K562 (cell line): ENCODE results near the gene OSBPL7. TPM values are rescaled to one million over a fixed set of nuclear protein-coding genes. Genes with fewer than 3 reads are reported as not detected.

Source experiments
- ATAC-seq: fragments of 200-7000 bp; cut with Tn5 transposase; 3 replicates; pipeline ENCODE4 v1.9.1; 2020; ENCODE audit warnings: moderate library complexity
- BruUV-seq: library from RNA; stranded (reverse); fragments of 400-500 nt; replicated peaks from 2 replicates; lab custom pipeline; 2021; lab: Mats Ljungman, UMichigan
- CTCF ChIA-PET: fragments of 300-600 bp; formaldehyde crosslinking; extraction: SDS; loops from one replicate; lab custom pipeline; 2021; ENCODE audit warnings: low intra/inter-chr PET ratio; lab: Yijun Ruan, JAX
- POLR2A ChIA-PET: fragments of 300-600, 350-650 bp; sonication (Branson Sonifier 250); formaldehyde crosslinking; extraction: SDS; loops from one replicate; lab custom pipeline; 2021; ENCODE audit warnings: antibody characterized with exemption, inconsistent platforms; lab: Yijun Ruan, JAX
- DNase-seq, 4 experiments: peaks; one replicate each; pipeline versions ENCODE4 v3.0.0 to v3.0.0-alpha.2; 2011 to 2018; ENCODE audit warnings: low spot score in 3 of 4, mixed read lengths in 3 of 4; ENCODE audit errors: extremely low read depth in 1 of 4
- FAIRE-seq: peaks from 2 replicates; lab custom pipeline; 2011; peaks lifted over from hg19 to GRCh38; lab: Jason Lieb, UNC
- H2AFZ ChIP-seq: 2 replicates; pipeline ENCODE4 v1.6.0; 2011; ENCODE audit warnings: low read depth, low read length, control low read depth, inconsistent platforms
- H3K27ac ChIP-seq: fragments of 200-600 bp; 3 replicates; pipeline ENCODE4 v1.8.0; 2011; ENCODE audit warnings: low read depth, mild to moderate bottlenecking, control low read depth, inconsistent platforms, low read length, moderate library complexity, mixed read lengths; ENCODE audit errors: extremely low read depth
- H3K27me3 ChIP-seq, 2 experiments: fragments of 300-600 bp in 1 of 2; 2 replicates in 1 of 2; 3 replicates in 1 of 2; pipeline versions ENCODE4 v1.6.0 to v1.8.0; 2011; ENCODE audit warnings: inconsistent platforms in 2 of 2, low read length in 2 of 2, mild to moderate bottlenecking in 1 of 2, mixed read lengths in 1 of 2, moderate library complexity in 1 of 2; ENCODE audit not compliant: control insufficient read depth in 2 of 2, insufficient read depth in 2 of 2
- H3K36me3 ChIP-seq: fragments of 300-600 bp; 3 replicates; pipeline ENCODE4 v1.8.0; 2011; ENCODE audit warnings: mild to moderate bottlenecking, low read length, inconsistent platforms; ENCODE audit not compliant: control insufficient read depth, insufficient read depth
- H3K4me1 ChIP-seq, 2 experiments: fragments of 200-600 bp in 1 of 2; replicated peaks in 1 of 2; 2 replicates in 1 of 2; 3 replicates in 1 of 2; pipeline versions ENCODE4 v1.5.1 to v1.8.0; 2011; ENCODE audit warnings: inconsistent platforms in 2 of 2, low read length in 2 of 2, mild to moderate bottlenecking in 1 of 2, mixed read lengths in 1 of 2, moderate library complexity in 1 of 2; ENCODE audit not compliant: control insufficient read depth in 2 of 2, insufficient read depth in 2 of 2
- H3K4me2 ChIP-seq: 2 replicates; pipeline ENCODE4 v1.6.1; 2011; ENCODE audit warnings: low read length, control low read depth, inconsistent platforms, mixed read lengths; ENCODE audit not compliant: insufficient read depth
- H3K4me3 ChIP-seq: fragments of 200-600 bp; sonication (generic), shearing (Covaris generic); 2 replicates; pipeline ENCODE4 v1.5.1; 2016; ENCODE audit warnings: control low read depth, inconsistent platforms
- H3K79me2 ChIP-seq: fragments of 200-600 bp; 3 replicates; pipeline ENCODE4 v1.8.0; 2011; ENCODE audit warnings: low read length, inconsistent platforms; ENCODE audit not compliant: control insufficient read depth, insufficient read depth
- H3K9ac ChIP-seq, 2 experiments: 2 replicates each; pipeline versions ENCODE4 v1.6.0 to v1.6.1; 2011; ENCODE audit warnings: low read depth in 2 of 2, low read length in 2 of 2, control low read depth in 1 of 2, inconsistent platforms in 1 of 2, mild to moderate bottlenecking in 1 of 2, mixed read lengths in 1 of 2; ENCODE audit not compliant: insufficient read depth in 1 of 2
- H3K9me1 ChIP-seq: one replicate; pipeline ENCODE4 v1.6.0; 2011; ENCODE audit warnings: inconsistent platforms, mild to moderate bottlenecking, low read length, moderate library complexity; ENCODE audit not compliant: control insufficient read depth, insufficient read depth
- H3K9me3 ChIP-seq: replicated peaks from 2 replicates; pipeline ENCODE4 v1.5.1; 2011; ENCODE audit warnings: low read depth, low read length, inconsistent platforms; ENCODE audit not compliant: control insufficient read depth, insufficient read depth
- H4K20me1 ChIP-seq: replicated peaks from 2 replicates; pipeline ENCODE4 v1.6.1; 2011; ENCODE audit warnings: low read length, inconsistent platforms, mixed read lengths; ENCODE audit not compliant: control insufficient read depth, insufficient read depth
- CREB1 ChIP-seq, 2 experiments: sonication (generic) in 1 of 2; formaldehyde crosslinking in 1 of 2; IDR thresholded peaks; 2 replicates each; pipeline versions ENCODE4 v1.6.1 to v1.8.0; 2012 to 2022; ENCODE audit warnings: inconsistent platforms in 1 of 2, mild to moderate bottlenecking in 1 of 2, missing genetic modification reagents in 1 of 2, moderate library complexity in 1 of 2
- EGR1 ChIP-seq: fragments of 450-650 bp; conservative IDR thresholded peaks from 2 replicates; pipeline ENCODE4 v1.6.1; 2017; ENCODE audit warnings: mild to moderate bottlenecking
- HMGN3 ChIP-seq: IDR thresholded peaks from 2 replicates; pipeline ENCODE4 v1.6.1; 2011; ENCODE audit warnings: borderline replicate concordance, low read depth, mild to moderate bottlenecking, mixed read lengths, low read length; ENCODE audit not compliant: insufficient read length; ENCODE audit errors: extremely low read depth
- NFRKB ChIP-seq: fragments of 450-650 bp; IDR thresholded peaks from 2 replicates; pipeline ENCODE4 v1.6.1; 2016; ENCODE audit warnings: low read depth
- NUFIP1 ChIP-seq: fragments of 450-650 bp; IDR thresholded peaks from 2 replicates; pipeline ENCODE4 v1.6.1; 2018; ENCODE audit not compliant: partially characterized antibody
- SAFB ChIP-seq: fragments of 200-400 bp; formaldehyde crosslinking; IDR thresholded peaks from 2 replicates; pipeline ENCODE4 v1.6.1; 2017; ENCODE audit warnings: low read depth, low read length, borderline replicate concordance
- TAF7 ChIP-seq: fragments of 450-650 bp; IDR thresholded peaks from 2 replicates; pipeline ENCODE4 v1.6.1; 2016; ENCODE audit warnings: missing genetic modification characterization, missing compliant biosample characterization
- TSC22D4 ChIP-seq: fragments of 450-650 bp; IDR thresholded peaks from 2 replicates; pipeline ENCODE4 v1.6.1; 2016; ENCODE audit warnings: missing genetic modification characterization, missing biosample characterization, control low read depth
- WGBS: fragments of 100-300 bp; shearing (Covaris generic); methylation state at CpG from one replicate; pipeline ENCODE4 v1.1.6; 2016; ENCODE audit warnings: low coverage, mixed read lengths; ENCODE audit not compliant: insufficient coverage; ENCODE audit errors: missing lambda C conversion rate; 5-methylcytosine and 5-hydroxymethylcytosine counted together
- in situ Hi-C: fragments of 300-500 bp; cut with MboI; formaldehyde crosslinking; loops from 4 replicates; pipeline ENCODE4 v1.15.0; 2018; ENCODE audit warnings: inconsistent platforms, mixed read lengths
- intact Hi-C: fragments of 100-400 bp; cut with micrococcal nuclease; formaldehyde crosslinking; loops from 2 replicates; pipeline ENCODE4 v1.14.2; 2022
- polyA plus RNA-seq, 8 experiments: library from polyadenylated mRNA; depleted of rRNA in 4 of 8; stranded (reverse) in 5 of 8; unstranded in 3 of 8; fragments of >200 nt; fragmentation: Nextera tagmentation in 2 of 8; fragmentation: Illumina TruSeq in 1 of 8; extraction: Ambion mirVana in 2 of 8; extraction: Trizol in 1 of 8; gene quantifications; 2 replicates each; pipeline versions ENCODE4 v1.2.1 to v1.2.3, GENCODE V29; 2011 to 2014; ENCODE audit warnings: inconsistent platforms in 1 of 8, missing spikeins in 1 of 8
- total RNA-seq, 7 experiments: library from RNA; depleted of rRNA in 6 of 7; stranded (reverse); fragments of >200 nt in 6 of 7; fragmentation: Illumina TruSeq in 2 of 7; extraction: Trizol in 2 of 7; gene quantifications; 2 replicates each; pipeline versions ENCODE4 v1.2.1 to v1.2.3, GENCODE V29; 2011 to 2021; ENCODE audit warnings: low replicate concordance in 1 of 7
- TF ChIP-seq, protein P1 (sequence below): sonication (generic); formaldehyde crosslinking; IDR thresholded peaks from 2 replicates; pipeline ENCODE4 v1.8.0; 2023; ENCODE audit warnings: missing genetic modification reagents, mild to moderate bottlenecking, borderline replicate concordance
- TF ChIP-seq, protein P2 (sequence below): fragments of 250-450 bp; sonication (Bioruptor Pico); IDR thresholded peaks from 2 replicates; pipeline ENCODE4 v1.8.0; 2021; ENCODE audit warnings: borderline replicate concordance, mild to moderate bottlenecking, moderate library complexity; ENCODE audit not compliant: poor library complexity, severe bottlenecking
- TF ChIP-seq, protein P3 (sequence below), 2 experiments: fragments of 200-800 bp in 1 of 2; sonication (Bioruptor generic) in 1 of 2; sonication (generic) in 1 of 2; formaldehyde crosslinking in 1 of 2; IDR thresholded peaks in 1 of 2; conservative IDR thresholded peaks in 1 of 2; 2 replicates each; pipeline versions ENCODE4 v1.5.0 to v1.6.1; 2016 to 2020; ENCODE audit warnings: missing compliant biosample characterization in 1 of 2, missing genetic modification characterization in 1 of 2, missing genetic modification reagents in 1 of 2

Gene OSBPL7
- total and polyA plus RNA-seq, 9 of the 15 experiments (the other 6 are each of a cell fraction or from before 2014, with no cell fraction given) = 0.32 to 11.9 (median 5.8) TPM

DNA sequence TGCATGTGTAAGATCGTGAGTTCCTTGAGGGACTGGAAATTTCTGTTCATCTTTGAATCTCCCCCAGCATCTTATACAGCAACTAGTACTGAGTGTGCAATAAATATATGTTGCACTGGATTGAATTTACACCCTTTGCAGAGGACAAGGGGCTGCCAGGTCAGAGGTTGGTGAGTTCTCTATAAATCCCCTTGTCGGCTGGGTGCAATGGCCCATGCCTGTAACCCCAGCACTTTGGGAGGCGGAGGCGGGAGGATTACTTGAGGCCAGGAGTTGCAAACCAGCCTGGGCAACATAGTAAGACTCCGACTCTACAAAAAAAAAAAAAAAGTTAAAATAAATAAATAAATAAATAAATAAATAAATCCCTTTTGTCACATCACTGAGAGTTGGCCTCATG, 38.8 kb upstream of the OSBPL7 start:
- ATAC-seq = no peak
- CTCF ChIA-PET = no interaction called here
- Histone ChIP-seq H3K36me3 (no peaks in the 10 kb centered on the region), H2AFZ (no peak overlapping the region), H3K27me3 (no peaks in the 10 kb centered on the region), H3K4me3 (no peak overlapping the region), H3K79me2 (no peaks in the 10 kb centered on the region), H4K20me1 (no peaks in the 10 kb centered on the region), H3K9me3 (no peaks in the 10 kb centered on the region), H3K4me2 (no peak overlapping the region), H3K9ac (no peak overlapping the region), H3K27ac (no peak overlapping the region), H3K4me1 (peaks cover 8 to 16% of the 10 kb centered on the region in 2 experiments; a peak in 4 of 5 replicates), H3K9me1 (no peaks in the 10 kb centered on the region)
- no peak for FAIRE-seq
- POLR2A ChIA-PET = interaction anchor here (0.6 to 1.9 kb wide), 4 partner anchors 9 to 194 kb away, joined by 3 to 12 read pairs (median 6); partner anchors contain the start of gene SP6
- 64% methylated on average over 4 of the region's 5 CpGs for WGBS
- no peak for DNase-seq
- TF ChIP-seq TSC22D4 (tag) = no peak
- TF ChIP-seq SAFB = no peak
- TF ChIP-seq NUFIP1 = no peak
- TF ChIP-seq NFRKB = no peak
- no peak for TF ChIP-seq EGR1
- TF ChIP-seq, protein P1, sequence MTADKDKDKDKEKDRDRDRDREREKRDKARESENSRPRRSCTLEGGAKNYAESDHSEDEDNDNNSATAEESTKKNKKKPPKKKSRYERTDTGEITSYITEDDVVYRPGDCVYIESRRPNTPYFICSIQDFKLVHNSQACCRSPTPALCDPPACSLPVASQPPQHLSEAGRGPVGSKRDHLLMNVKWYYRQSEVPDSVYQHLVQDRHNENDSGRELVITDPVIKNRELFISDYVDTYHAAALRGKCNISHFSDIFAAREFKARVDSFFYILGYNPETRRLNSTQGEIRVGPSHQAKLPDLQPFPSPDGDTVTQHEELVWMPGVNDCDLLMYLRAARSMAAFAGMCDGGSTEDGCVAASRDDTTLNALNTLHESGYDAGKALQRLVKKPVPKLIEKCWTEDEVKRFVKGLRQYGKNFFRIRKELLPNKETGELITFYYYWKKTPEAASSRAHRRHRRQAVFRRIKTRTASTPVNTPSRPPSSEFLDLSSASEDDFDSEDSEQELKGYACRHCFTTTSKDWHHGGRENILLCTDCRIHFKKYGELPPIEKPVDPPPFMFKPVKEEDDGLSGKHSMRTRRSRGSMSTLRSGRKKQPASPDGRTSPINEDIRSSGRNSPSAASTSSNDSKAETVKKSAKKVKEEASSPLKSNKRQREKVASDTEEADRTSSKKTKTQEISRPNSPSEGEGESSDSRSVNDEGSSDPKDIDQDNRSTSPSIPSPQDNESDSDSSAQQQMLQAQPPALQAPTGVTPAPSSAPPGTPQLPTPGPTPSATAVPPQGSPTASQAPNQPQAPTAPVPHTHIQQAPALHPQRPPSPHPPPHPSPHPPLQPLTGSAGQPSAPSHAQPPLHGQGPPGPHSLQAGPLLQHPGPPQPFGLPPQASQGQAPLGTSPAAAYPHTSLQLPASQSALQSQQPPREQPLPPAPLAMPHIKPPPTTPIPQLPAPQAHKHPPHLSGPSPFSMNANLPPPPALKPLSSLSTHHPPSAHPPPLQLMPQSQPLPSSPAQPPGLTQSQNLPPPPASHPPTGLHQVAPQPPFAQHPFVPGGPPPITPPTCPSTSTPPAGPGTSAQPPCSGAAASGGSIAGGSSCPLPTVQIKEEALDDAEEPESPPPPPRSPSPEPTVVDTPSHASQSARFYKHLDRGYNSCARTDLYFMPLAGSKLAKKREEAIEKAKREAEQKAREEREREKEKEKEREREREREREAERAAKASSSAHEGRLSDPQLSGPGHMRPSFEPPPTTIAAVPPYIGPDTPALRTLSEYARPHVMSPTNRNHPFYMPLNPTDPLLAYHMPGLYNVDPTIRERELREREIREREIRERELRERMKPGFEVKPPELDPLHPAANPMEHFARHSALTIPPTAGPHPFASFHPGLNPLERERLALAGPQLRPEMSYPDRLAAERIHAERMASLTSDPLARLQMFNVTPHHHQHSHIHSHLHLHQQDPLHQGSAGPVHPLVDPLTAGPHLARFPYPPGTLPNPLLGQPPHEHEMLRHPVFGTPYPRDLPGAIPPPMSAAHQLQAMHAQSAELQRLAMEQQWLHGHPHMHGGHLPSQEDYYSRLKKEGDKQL (CRISPR knock-in tag) = no peak
- TF ChIP-seq TAF7 (tag) = no peak
- no peak for TF ChIP-seq HMGN3
- TF ChIP-seq, protein P2, sequence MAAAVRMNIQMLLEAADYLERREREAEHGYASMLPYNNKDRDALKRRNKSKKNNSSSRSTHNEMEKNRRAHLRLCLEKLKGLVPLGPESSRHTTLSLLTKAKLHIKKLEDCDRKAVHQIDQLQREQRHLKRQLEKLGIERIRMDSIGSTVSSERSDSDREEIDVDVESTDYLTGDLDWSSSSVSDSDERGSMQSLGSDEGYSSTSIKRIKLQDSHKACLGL = no peak
- no peak for TF ChIP-seq CREB1 (IDR thresholded peaks at IDR 0.05)
- no peak for TF ChIP-seq CREB1 (CRISPR knock-in tag; IDR thresholded peaks at IDR 0.05)
- TF ChIP-seq, protein P3, sequence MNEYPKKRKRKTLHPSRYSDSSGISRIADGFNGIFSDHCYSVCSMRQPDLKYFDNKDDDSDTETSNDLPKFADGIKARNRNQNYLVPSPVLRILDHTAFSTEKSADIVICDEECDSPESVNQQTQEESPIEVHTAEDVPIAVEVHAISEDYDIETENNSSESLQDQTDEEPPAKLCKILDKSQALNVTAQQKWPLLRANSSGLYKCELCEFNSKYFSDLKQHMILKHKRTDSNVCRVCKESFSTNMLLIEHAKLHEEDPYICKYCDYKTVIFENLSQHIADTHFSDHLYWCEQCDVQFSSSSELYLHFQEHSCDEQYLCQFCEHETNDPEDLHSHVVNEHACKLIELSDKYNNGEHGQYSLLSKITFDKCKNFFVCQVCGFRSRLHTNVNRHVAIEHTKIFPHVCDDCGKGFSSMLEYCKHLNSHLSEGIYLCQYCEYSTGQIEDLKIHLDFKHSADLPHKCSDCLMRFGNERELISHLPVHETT (CRISPR knock-in tag; conservative IDR thresholded peaks at IDR 0.05 in 1 of 2, IDR thresholded peaks at IDR 0.05 in 1 of 2) = no peak
- intact Hi-C loops (no loop called here), in situ Hi-C loops (no loop called here)
- no TSS peak for BruUV-seq
